HEK293T (cell line): ENCODE data around the gene CYCS.

Experiments
- ARNT ChIP-seq: fragments of 450-650 bp; IDR thresholded peaks from 2 replicates; pipeline ENCODE4 v1.6.1; 2017; ENCODE audit warnings: mild to moderate bottlenecking
- BHLHE40 ChIP-seq: fragments of 450-650 bp; IDR thresholded peaks from 2 replicates; pipeline ENCODE4 v1.6.1; 2016; ENCODE audit warnings: mild to moderate bottlenecking, moderate library complexity, borderline replicate concordance
- ELF4 ChIP-seq: fragments of 450-650 bp; IDR thresholded peaks from 2 replicates; pipeline ENCODE4 v1.6.1; 2017; ENCODE audit warnings: antibody characterized with exemption
- FOXA1 ChIP-seq: fragments of 450-650 bp; IDR thresholded peaks from 2 replicates; pipeline ENCODE4 v1.6.1; 2016; ENCODE audit warnings: mild to moderate bottlenecking
- FOXK2 ChIP-seq: fragments of 450-650 bp; IDR thresholded peaks from 2 replicates; pipeline ENCODE4 v1.6.1; 2016; ENCODE audit warnings: mild to moderate bottlenecking
- FOXM1 ChIP-seq: fragments of 450-650 bp; IDR thresholded peaks from 2 replicates; pipeline ENCODE4 v1.6.1; 2017; ENCODE audit warnings: mild to moderate bottlenecking, borderline replicate concordance
- SP1 ChIP-seq: fragments of 450-650 bp; IDR thresholded peaks from 2 replicates; pipeline ENCODE4 v1.6.1; 2017
- SUZ12 ChIP-seq: fragments of 450-650 bp; IDR thresholded peaks from 2 replicates; pipeline ENCODE4 v1.6.1; 2016; ENCODE audit warnings: mild to moderate bottlenecking
- TARDBP ChIP-seq: fragments of 450-650 bp; IDR thresholded peaks from 2 replicates; pipeline ENCODE4 v1.6.1; 2016
- ZNF384 ChIP-seq: fragments of 450-650 bp; IDR thresholded peaks from 2 replicates; pipeline ENCODE4 v1.6.1; 2016

- TF ChIP-seq FOXM1 (no peak), BHLHE40 (no peak), ZNF384 (no peak), SP1 (no peak), ELF4 (no peak), SUZ12 (no peak), ARNT (no peak), FOXA1 (no peak), FOXK2 (no peak), TARDBP (no peak)
Measured at GRCh38 chr7:25122373-25122772, 2.7 kb downstream of the CYCS start.
